PC-3 (cell line): ENCODE results near the gene FARS2. TPM values are rescaled to one million over a fixed set of nuclear protein-coding genes. Genes with fewer than 3 reads are reported as not detected.

Experiments used
- ATAC-seq: fragments of 200-7000 bp; cut with Tn5 transposase; 2 replicates; pipeline ENCODE4 v1.9.1; 2020; ENCODE audit warnings: mild to moderate bottlenecking, moderate library complexity
- BruUV-seq: library from RNA; stranded (reverse); fragments of 400-500 nt; replicated peaks from 2 replicates; lab custom pipeline; 2021; lab: Mats Ljungman, UMichigan
- CTCF ChIA-PET: fragments of 300-600 bp; sonication (Branson Sonifier 250); formaldehyde crosslinking; loops from one replicate; lab custom pipeline; 2022; ENCODE audit warnings: antibody characterized with exemption; lab: Charles Lee
- POLR2A ChIA-PET: fragments of 300-600 bp; sonication (Branson Sonifier 250); formaldehyde crosslinking; loops from one replicate; lab custom pipeline; 2022; ENCODE audit warnings: antibody characterized with exemption; ENCODE audit not compliant: unreplicated experiment; lab: Charles Lee
- DNase-seq: peaks from one replicate; pipeline ENCODE4 v3.0.0-alpha.2; 2015
- H2AFZ ChIP-seq: fragments of 300-600 bp; sonication (generic); 2 replicates; pipeline ENCODE4 v1.6.0; 2016; ENCODE audit warnings: antibody characterized with exemption, low read length
- H3F3A ChIP-seq: fragments of 300-600 bp; sonication (generic); one replicate; pipeline ENCODE4 v1.6.0; 2017; ENCODE audit warnings: antibody characterized with exemption, low read length, control low read depth, mild to moderate bottlenecking; ENCODE audit not compliant: unreplicated experiment
- H3K27ac ChIP-seq: fragments of 300-600 bp; sonication (generic); 2 replicates; pipeline ENCODE4 v1.5.1; 2016; ENCODE audit warnings: mild to moderate bottlenecking, low read length
- H3K27me3 ChIP-seq: fragments of 300-600 bp; sonication (generic); 2 replicates; pipeline ENCODE4 v1.6.1; 2016; ENCODE audit warnings: low read length, mixed read lengths
- H3K36me3 ChIP-seq: fragments of 300-600 bp; sonication (generic); 2 replicates; pipeline ENCODE4 v1.6.1; 2016; ENCODE audit warnings: low read depth, mixed run types, low read length, mixed read lengths
- H3K4me1 ChIP-seq: fragments of 300-600 bp; sonication (generic); 2 replicates; pipeline ENCODE4 v1.5.1; 2016; ENCODE audit warnings: low read length; ENCODE audit not compliant: insufficient read depth
- H3K4me2 ChIP-seq: fragments of 300-600 bp; sonication (generic); 2 replicates; pipeline ENCODE4 v1.6.0; 2016; ENCODE audit warnings: low read length
- H3K4me3 ChIP-seq: fragments of 300-600 bp; sonication (generic); 2 replicates; pipeline ENCODE4 v1.5.1; 2016; ENCODE audit warnings: mild to moderate bottlenecking, low read length, mixed read lengths
- H3K79me2 ChIP-seq: fragments of 300-600 bp; sonication (generic); 2 replicates; pipeline ENCODE4 v1.6.1; 2017; ENCODE audit warnings: low read length, mixed read lengths
- H3K9ac ChIP-seq: fragments of 300-600 bp; sonication (generic); 2 replicates; pipeline ENCODE4 v1.6.0; 2016; ENCODE audit warnings: mild to moderate bottlenecking, low read length
- H3K9me2 ChIP-seq: fragments of 300-600 bp; sonication (generic); replicated peaks from 2 replicates; pipeline ENCODE4 v1.6.1; 2016; ENCODE audit warnings: mixed run types, low read length, mixed read lengths
- H3K9me3 ChIP-seq: fragments of 300-600 bp; sonication (generic); 2 replicates; pipeline ENCODE4 v1.6.1; 2016; ENCODE audit warnings: low read length, mixed read lengths
- H4K20me1 ChIP-seq: fragments of 300-600 bp; sonication (generic); 2 replicates; pipeline ENCODE4 v1.6.1; 2016; ENCODE audit warnings: low read length, mixed read lengths
- CTCF ChIP-seq: fragments of 300-600 bp; sonication (generic); conservative IDR thresholded peaks from 2 replicates; pipeline ENCODE4 v1.5.1; 2017; ENCODE audit warnings: antibody characterized with exemption, low read depth, mild to moderate bottlenecking, low read length
- EZH2 ChIP-seq: fragments of 300-600 bp; sonication (generic); IDR thresholded peaks from one replicate; pipeline ENCODE4 v1.6.1; 2017; ENCODE audit warnings: antibody characterized with exemption, mild to moderate bottlenecking, low read length; ENCODE audit not compliant: unreplicated experiment
- EZH2phosphoT487 ChIP-seq: fragments of 300-600 bp; sonication (generic); IDR thresholded peaks from 2 replicates; pipeline ENCODE4 v1.6.1; 2018; ENCODE audit warnings: mild to moderate bottlenecking, antibody characterized with exemption, low read length, borderline replicate concordance
- intact Hi-C: fragments of 100-400 bp; cut with micrococcal nuclease; formaldehyde crosslinking; loops from 2 replicates; pipeline ENCODE4 v1.9.0; 2023
- total RNA-seq: library from RNA; depleted of rRNA; stranded (reverse); fragments of >200 nt; gene quantifications from 2 replicates; pipeline ENCODE4 v1.2.3, GENCODE V29; 2014

Gene FARS2
- total RNA-seq, 1 experiment from 2014 or later, result 23.0 TPM

- H3K4me3 ChIP-seq, result no peak overlapping the region
- 0 out of 2 replicates have a peak, but pooled peaks cover 7% of the 10 kb centered on the region for H3K79me2 ChIP-seq
- ChIA-PET CTCF (no interaction called here), POLR2A (no interaction called here)
- DNase-seq (no peak), ATAC-seq (no peak)
- intact Hi-C loops, result no loop called here
- H3K9ac ChIP-seq, result no peak overlapping the region
- no peaks in the 10 kb centered on the region for H3K9me3 ChIP-seq
- H4K20me1 ChIP-seq, result no peaks in the 10 kb centered on the region
- no peak overlapping the region for H3K27ac ChIP-seq
- H3K27me3 ChIP-seq, result no peaks in the 10 kb centered on the region
- no peaks in the 10 kb centered on the region for H3K9me2 ChIP-seq
- no peaks in the 10 kb centered on the region for H3F3A ChIP-seq
- TF ChIP-seq CTCF, result no peak
- no peaks in the 10 kb centered on the region for H3K36me3 ChIP-seq
- no peaks in the 10 kb centered on the region for H3K4me1 ChIP-seq
- H2AFZ ChIP-seq, result no peak overlapping the region
- no TSS peak for BruUV-seq
- H3K4me2 ChIP-seq, result no peak overlapping the region
These were observed 20.9 kb downstream of the FARS2 start for GRCh38 chr6:5282191-5282623.

- TF ChIP-seq EZH2phosphoT487, result no peak
- no peak for TF ChIP-seq EZH2
- no peak for TF ChIP-seq CTCF
- no peaks in the 10 kb centered on the region for H4K20me1 ChIP-seq
These were observed 23.8 kb downstream of the FARS2 start for GRCh38 chr6:5285081-5285480.

GRCh38 chr6:5285526-5285925, 24.2 kb downstream of the FARS2 start:
- peaks cover 15% of the 10 kb centered on the region; the same call in 1 of the 2 replicates for H3K79me2 ChIP-seq
- no peak for ATAC-seq
- no peak overlapping the region for H3K4me2 ChIP-seq
- DNase-seq, result no peak
- peaks cover 9% of the 10 kb centered on the region for H3K4me1 ChIP-seq
- no peak overlapping the region for H3K27ac ChIP-seq
- no peak overlapping the region for H3K4me3 ChIP-seq
- H3K27me3 ChIP-seq, result no peaks in the 10 kb centered on the region
- H3F3A ChIP-seq, result no peaks in the 10 kb centered on the region
- H3K36me3 ChIP-seq, result no peaks in the 10 kb centered on the region
- H4K20me1 ChIP-seq, result no peaks in the 10 kb centered on the region
- intact Hi-C loops, result no loop called here
- ChIA-PET CTCF (no interaction called here), POLR2A (no interaction called here)
- no peaks in the 10 kb centered on the region for H3K9me2 ChIP-seq
- no peaks in the 10 kb centered on the region for H3K9me3 ChIP-seq
- H2AFZ ChIP-seq, result no peak overlapping the region
- H3K9ac ChIP-seq, result no peak overlapping the region
- no peak for TF ChIP-seq EZH2phosphoT487
- no peak for TF ChIP-seq CTCF
- TF ChIP-seq EZH2, result no peak
- no TSS peak for BruUV-seq

More at GRCh38 chr6:5285081-5285480, 23.8 kb downstream of the FARS2 start:
- H3K4me3 ChIP-seq, result no peak overlapping the region
- ATAC-seq (no peak), DNase-seq (no peak)
- no peaks in the 10 kb centered on the region for H3K27me3 ChIP-seq
- peaks cover 14% of the 10 kb centered on the region; the same call in 1 of the 2 replicates for H3K79me2 ChIP-seq
- no peaks in the 10 kb centered on the region for H3K9me3 ChIP-seq
- no peak overlapping the region for H3K4me2 ChIP-seq
- no peak overlapping the region for H3K9ac ChIP-seq
- H3K9me2 ChIP-seq, result no peaks in the 10 kb centered on the region
- POLR2A ChIA-PET, result no interaction called here
- H3F3A ChIP-seq, result no peaks in the 10 kb centered on the region
- CTCF ChIA-PET, result no interaction called here
- no peak overlapping the region for H3K27ac ChIP-seq
- no peak overlapping the region for H2AFZ ChIP-seq
- no TSS peak for BruUV-seq
- peaks cover 9% of the 10 kb centered on the region for H3K4me1 ChIP-seq
- intact Hi-C loops, result no loop called here
- H3K36me3 ChIP-seq, result no peaks in the 10 kb centered on the region
